Mucosa of descending colon (tissue), 3 donors: Measurements from ENCODE around the gene DAAM2. TPM values are rescaled to one million over a fixed set of nuclear protein-coding genes. Genes with fewer than 3 reads are reported as not detected.

Experiments used
- ATAC-seq: fragments of 200-7000 bp; cut with Tn5 transposase; one replicate; pipeline ENCODE4 v1.9.1; 2020; ENCODE audit warnings: mild to moderate bottlenecking, moderate library complexity
- DNase-seq, 3 donors: peaks; one replicate each; pipeline ENCODE4 v3.0.0-alpha.2; 2020
- H3K36me3 ChIP-seq: fragments of 200-600 bp; one replicate; pipeline ENCODE4 v1.8.0; 2021; ENCODE audit warnings: low read depth, mild to moderate bottlenecking
- H3K4me1 ChIP-seq: fragments of 200-600 bp; one replicate; pipeline ENCODE4 v1.8.0; 2021; ENCODE audit warnings: low read depth, mild to moderate bottlenecking
- H3K4me3 ChIP-seq: fragments of 200-600 bp; one replicate; pipeline ENCODE4 v1.8.0; 2021; ENCODE audit warnings: mild to moderate bottlenecking
- H3K9me3 ChIP-seq: fragments of 200-600 bp; one replicate; pipeline ENCODE4 v1.8.0; 2021; ENCODE audit warnings: mild to moderate bottlenecking
- intact Hi-C, 2 donors: fragments of 100-400 bp; cut with DNase I in 1 of 2; cut with micrococcal nuclease in 1 of 2; formaldehyde crosslinking; loops; one replicate each; pipeline versions ENCODE4 v1.11.0 to v1.11.1; 2022; cut with DNase I, micrococcal nuclease
- total RNA-seq, 3 donors: library from RNA; stranded (reverse); fragmentation: NEBNext Ultra II Directional in 2 of 3; extraction: Animal tissue kit (Norgen Biotek cat#: 25700) in 2 of 3; gene quantifications; one replicate each; pipeline versions ENCODE4 v1.2.1 to v1.2.4, GENCODE V29; 2021 to 2023
- TF ChIP-seq, protein P1 (sequence below): fragments of 200-600 bp; IDR thresholded peaks from one replicate; pipeline ENCODE4 v1.8.0; 2022; ENCODE audit warnings: antibody characterized with exemption, mild to moderate bottlenecking
- donor health status: DM: no; HTN: no; CAD: no; lungs with moderate emphysema.
- donor health status: DM: no; HTN: no; CAD: no.
- donor health status: DM: no; HTN: yes; CAD: no.

Gene DAAM2
- total RNA-seq, 3 donors from 2014 or later: 6.1 to 27.8 (median 9.1) TPM

GRCh38 chr6:39935241-39935640 lies 143.1 kb downstream of the DAAM2 start:
- ATAC-seq (no peak), DNase-seq (no peak)
- Histone ChIP-seq H3K36me3 (no peaks in the 10 kb centered on the region), H3K9me3 (no peaks in the 10 kb centered on the region), H3K4me3 (no peak overlapping the region), H3K4me1 (peaks cover 17% of the 10 kb centered on the region)
- intact Hi-C loops: no loop called here
- TF ChIP-seq, protein P1, sequence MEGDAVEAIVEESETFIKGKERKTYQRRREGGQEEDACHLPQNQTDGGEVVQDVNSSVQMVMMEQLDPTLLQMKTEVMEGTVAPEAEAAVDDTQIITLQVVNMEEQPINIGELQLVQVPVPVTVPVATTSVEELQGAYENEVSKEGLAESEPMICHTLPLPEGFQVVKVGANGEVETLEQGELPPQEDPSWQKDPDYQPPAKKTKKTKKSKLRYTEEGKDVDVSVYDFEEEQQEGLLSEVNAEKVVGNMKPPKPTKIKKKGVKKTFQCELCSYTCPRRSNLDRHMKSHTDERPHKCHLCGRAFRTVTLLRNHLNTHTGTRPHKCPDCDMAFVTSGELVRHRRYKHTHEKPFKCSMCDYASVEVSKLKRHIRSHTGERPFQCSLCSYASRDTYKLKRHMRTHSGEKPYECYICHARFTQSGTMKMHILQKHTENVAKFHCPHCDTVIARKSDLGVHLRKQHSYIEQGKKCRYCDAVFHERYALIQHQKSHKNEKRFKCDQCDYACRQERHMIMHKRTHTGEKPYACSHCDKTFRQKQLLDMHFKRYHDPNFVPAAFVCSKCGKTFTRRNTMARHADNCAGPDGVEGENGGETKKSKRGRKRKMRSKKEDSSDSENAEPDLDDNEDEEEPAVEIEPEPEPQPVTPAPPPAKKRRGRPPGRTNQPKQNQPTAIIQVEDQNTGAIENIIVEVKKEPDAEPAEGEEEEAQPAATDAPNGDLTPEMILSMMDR: no peak

GRCh38 chr6:39936857-39937256 lies 144.7 kb downstream of the DAAM2 start:
- Histone ChIP-seq H3K4me3 (no peak overlapping the region), H3K4me1 (peaks cover 17% of the 10 kb centered on the region), H3K9me3 (no peaks in the 10 kb centered on the region), H3K36me3 (no peaks in the 10 kb centered on the region)
- ATAC-seq (no peak), DNase-seq (no peak)
- TF ChIP-seq, protein P1: no peak
- intact Hi-C loops: no loop called here

DNA sequence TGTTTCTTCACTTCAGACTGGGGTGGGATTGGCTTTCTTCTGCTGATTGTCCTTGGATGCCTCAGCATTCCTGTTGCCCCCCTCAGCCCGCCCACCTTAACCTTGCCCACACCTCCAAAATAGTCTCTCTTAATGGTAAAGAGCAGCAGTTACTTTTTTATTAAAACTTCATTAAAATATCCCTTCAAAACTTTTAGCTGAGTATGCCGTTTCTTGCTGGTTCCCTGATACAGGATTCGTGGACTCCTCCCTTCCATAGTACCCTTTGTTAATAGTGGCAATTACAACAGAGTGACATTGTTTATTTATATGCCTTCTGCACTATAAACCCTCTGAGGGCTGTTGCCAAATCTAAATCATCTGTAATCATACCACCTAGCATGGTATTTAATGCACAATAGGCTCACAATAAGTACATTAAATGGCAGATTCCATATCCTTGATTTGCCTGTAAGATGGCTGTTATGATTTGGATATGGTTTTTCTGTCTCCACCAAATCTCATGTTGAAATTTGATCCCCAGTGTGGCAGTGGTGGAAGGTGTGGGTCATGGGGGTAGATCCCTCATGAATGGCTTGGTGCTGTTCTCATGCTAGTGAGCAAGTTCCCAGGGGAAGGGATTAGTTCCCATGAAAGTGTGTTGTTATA lies 145.6 kb downstream of the DAAM2 start:
- ATAC-seq (peak; percentile 61), DNase-seq (no peak)
- H3K4me3 ChIP-seq: no peak overlapping the region
- TF ChIP-seq, protein P1: no peak
- no peaks in the 10 kb centered on the region for H3K9me3 ChIP-seq
- peaks cover 17% of the 10 kb centered on the region for H3K4me1 ChIP-seq
- intact Hi-C loops: no loop called here
- no peaks in the 10 kb centered on the region for H3K36me3 ChIP-seq

- Histone ChIP-seq H3K4me3 (no peak overlapping the region), H3K4me1 (peaks cover 14% of the 10 kb centered on the region), H3K36me3 (no peaks in the 10 kb centered on the region), H3K9me3 (no peaks in the 10 kb centered on the region)
- ATAC-seq: no peak
- intact Hi-C loops: no loop called here
- DNase-seq: no peak
- TF ChIP-seq, protein P1: no peak
Observed at GRCh38 chr6:39938773-39939654, 146.8 kb downstream of the DAAM2 start.

- TF ChIP-seq, protein P1: no peak
- DNase-seq (no peak), ATAC-seq (no peak)
- intact Hi-C loops: no loop called here
- H3K4me1 ChIP-seq: peaks cover 27% of the 10 kb centered on the region
- H3K36me3 ChIP-seq: no peaks in the 10 kb centered on the region
- H3K9me3 ChIP-seq: no peaks in the 10 kb centered on the region
- H3K4me3 ChIP-seq: no peak overlapping the region
Observed at GRCh38 chr6:39941138-39941537, 149.0 kb downstream of the DAAM2 start.
